Activated naive CD8-positive, alpha-beta T cell (primary cell): ENCODE data around the gene FGG.

Source experiments
- H3K27ac Mint-ChIP-seq: one replicate; pipeline ENCODE4 v1.8.0; 2021; ENCODE audit warnings: mixed read lengths
- H3K27me3 Mint-ChIP-seq: one replicate; pipeline ENCODE4 v1.8.0; 2021; ENCODE audit warnings: mixed read lengths
- H3K36me3 Mint-ChIP-seq: one replicate; pipeline ENCODE4 v1.8.0; 2021; ENCODE audit warnings: mixed read lengths
- H3K4me1 Mint-ChIP-seq: one replicate; pipeline ENCODE4 v1.8.0; 2021; ENCODE audit warnings: low read depth, mixed read lengths
- H3K4me3 Mint-ChIP-seq: one replicate; pipeline ENCODE4 v1.8.0; 2021; ENCODE audit warnings: mild to moderate bottlenecking, mixed read lengths
- H3K9me3 Mint-ChIP-seq: one replicate; pipeline ENCODE4 v1.8.0; 2021; ENCODE audit warnings: low read depth, mixed read lengths

FGG gene

DNA sequence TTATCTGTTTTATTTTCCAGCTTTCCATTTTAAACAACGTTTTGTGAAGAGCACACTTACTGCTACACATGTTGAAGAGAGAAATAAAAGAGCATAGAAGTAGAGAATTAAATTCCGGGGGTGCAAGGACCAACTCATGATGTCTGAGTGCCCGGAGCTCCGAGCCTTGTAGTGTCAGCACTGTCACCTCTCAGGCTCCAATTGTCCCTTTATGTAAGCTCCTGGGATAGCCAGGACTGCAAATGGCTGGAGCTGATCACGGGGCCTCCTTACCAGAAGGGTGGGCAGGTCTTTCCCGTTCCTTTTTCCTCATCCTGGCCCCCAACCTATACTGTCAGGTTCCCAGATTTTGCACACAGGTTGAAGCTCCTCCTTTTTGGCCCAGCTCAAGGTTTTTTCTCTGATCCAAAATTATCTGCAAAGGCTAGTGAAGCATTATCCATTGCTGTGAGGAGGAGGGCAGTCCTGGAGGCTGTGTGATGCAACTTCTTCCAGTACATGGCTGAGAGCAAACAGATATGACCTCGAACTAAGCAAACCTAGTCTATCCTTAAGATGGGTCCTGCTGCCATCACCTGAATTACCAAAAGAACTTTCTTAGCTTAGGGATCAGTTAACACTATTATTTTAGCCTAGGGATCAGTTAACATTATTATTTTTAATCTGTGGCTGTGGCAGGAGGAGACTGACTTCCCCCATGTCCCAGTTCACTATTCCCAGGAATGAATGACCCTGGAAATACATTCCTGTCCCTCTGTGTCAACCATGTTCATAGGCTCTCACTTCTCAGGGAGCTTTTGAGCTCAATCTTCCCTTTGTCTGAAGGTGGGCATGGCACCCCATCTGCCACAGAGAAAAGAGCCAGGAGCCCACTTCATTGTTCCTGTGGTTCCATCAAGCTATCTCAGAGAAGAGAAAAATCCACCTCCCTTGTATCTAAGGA lies at the start of gene FGG:
TSS of gene FGG (minus strand) at position 185 of the 943 bp plus-strand sequence. CDS start at position 138, 47 bp downstream.
- no peak within 1 kb of the TSS for H3K27ac Mint-ChIP-seq
- H3K4me1 Mint-ChIP-seq = peaks cover 5% of the 10 kb centered on the region
- no peaks in the 10 kb centered on the region for H3K9me3 Mint-ChIP-seq
- H3K36me3 Mint-ChIP-seq = no peaks in the 10 kb centered on the region
- no peak within 1 kb of the TSS for H3K4me3 Mint-ChIP-seq
- H3K27me3 Mint-ChIP-seq = peaks cover 9% of the 10 kb centered on the region

DNA sequence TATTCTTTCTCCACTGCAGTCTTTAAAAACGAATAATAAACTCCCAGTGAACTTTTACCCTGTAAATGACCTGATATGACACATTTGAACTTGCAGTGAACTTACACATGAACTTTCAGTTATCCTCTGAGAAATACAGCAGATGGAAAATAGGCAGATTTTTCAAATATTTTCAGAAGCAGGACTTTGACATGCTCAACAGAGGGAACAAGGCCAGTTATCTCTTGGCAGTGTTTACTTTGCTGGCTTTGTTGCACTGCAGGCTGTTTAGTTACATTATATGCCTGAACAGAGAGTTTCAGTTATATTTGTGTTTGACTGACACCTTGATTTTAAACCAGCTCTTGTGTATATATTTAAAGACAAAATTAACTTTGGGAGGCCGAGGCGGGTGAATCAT lies 47.6 kb upstream of the FGG start:
- no peak overlapping the region for H3K27ac Mint-ChIP-seq

DNA sequence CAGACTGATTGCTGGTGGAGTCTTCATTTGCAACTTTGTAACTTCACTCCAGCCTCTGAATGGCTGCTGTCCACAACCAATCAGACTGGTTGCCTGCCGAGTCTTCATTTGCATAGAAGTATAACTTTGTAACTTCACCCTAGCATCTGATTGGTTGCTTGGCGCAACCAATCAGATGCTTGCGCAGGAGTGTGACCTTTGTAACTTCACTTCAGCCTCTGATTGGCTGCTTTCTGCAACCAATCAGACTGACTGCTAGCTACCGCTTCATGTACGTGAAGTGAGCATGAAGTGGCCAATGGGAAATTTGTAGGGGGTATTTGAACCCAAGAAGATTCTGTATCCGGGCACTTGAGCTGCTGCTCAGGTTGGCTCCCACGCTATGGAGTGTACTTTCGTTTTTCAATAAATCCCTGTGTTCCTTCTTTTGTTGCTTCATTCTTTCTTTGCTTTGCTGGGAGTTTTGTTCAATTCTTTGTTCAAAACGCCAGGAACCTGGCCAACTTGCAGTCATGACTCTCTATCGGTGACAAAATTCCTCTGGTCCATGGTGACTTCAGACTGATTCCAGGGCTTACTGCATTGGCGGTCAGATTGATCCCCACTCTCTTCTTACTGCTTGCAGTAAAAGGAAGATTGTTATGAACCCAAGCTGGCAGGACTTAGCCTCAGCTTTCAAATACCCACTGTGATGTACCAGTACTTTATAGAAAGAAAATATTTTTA lies 46.4 kb upstream of the FGG start:
- Mint-ChIP-seq H3K36me3 (no peaks in the 10 kb centered on the region), H3K27ac (no peak overlapping the region), H3K4me1 (no peaks in the 10 kb centered on the region), H3K4me3 (no peak overlapping the region), H3K27me3 (peaks cover 10% of the 10 kb centered on the region), H3K9me3 (no peaks in the 10 kb centered on the region)

More for the DNA sequence above, 47.6 kb upstream of the FGG start:
- H3K4me3 Mint-ChIP-seq = no peak overlapping the region
- no peaks in the 10 kb centered on the region for H3K4me1 Mint-ChIP-seq
- H3K9me3 Mint-ChIP-seq = no peaks in the 10 kb centered on the region
- peaks cover 6% of the 10 kb centered on the region for H3K27me3 Mint-ChIP-seq
- no peaks in the 10 kb centered on the region for H3K36me3 Mint-ChIP-seq

DNA sequence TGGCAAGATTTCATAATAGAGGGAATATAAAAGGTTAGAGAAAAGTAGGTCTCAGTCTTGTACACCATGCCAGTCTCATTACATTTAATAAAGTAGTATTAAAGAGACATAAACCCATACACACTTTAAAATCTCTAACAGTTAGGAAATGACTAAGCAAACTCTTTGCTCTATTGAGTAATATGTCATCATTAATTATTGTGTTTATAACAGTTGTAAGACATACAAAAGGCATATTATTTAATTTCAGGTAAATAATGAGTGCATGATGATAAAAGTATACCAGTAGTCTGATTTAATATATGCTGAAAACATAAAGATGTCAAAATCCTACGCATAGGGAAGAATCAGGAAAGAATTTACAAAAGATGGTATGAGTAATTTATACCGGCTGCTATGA lies 31.0 kb upstream of the FGG start:
- no peak overlapping the region for H3K4me3 Mint-ChIP-seq
- no peak overlapping the region for H3K27ac Mint-ChIP-seq
- no peaks in the 10 kb centered on the region for H3K9me3 Mint-ChIP-seq
- H3K36me3 Mint-ChIP-seq = no peaks in the 10 kb centered on the region
- peaks cover 9% of the 10 kb centered on the region for H3K27me3 Mint-ChIP-seq
- H3K4me1 Mint-ChIP-seq = no peaks in the 10 kb centered on the region

DNA sequence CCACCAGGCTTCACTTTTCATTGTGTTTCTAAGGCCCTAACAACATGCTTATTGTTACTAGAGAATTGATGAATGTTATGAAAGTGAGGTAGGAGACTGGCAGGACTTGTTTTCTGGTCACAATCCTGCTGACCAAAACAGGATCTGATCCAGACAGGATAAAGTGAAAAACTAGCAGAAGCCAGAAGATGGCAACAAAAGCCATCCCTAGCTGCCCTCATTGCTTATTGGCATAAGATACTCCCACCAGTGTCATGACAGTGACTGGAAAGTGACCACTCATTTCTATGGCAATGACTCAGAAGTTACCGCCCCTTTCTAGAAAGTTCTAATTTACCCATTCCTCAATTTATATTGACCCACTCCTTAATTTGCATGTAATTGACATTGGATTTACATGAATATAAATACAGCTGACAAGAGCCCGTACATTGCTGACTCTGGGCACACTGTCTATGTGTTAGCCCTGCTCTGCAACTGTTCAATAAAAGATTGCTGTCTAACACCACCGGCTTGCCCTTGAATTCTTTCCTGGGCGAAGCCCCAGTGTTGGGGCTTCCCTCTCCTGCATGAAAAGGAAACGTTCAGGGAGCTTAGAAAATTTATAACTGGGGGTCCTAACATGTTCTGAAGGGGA lies 30.0 kb upstream of the FGG start:
- Mint-ChIP-seq H3K36me3 (no peaks in the 10 kb centered on the region), H3K27me3 (peaks cover 8% of the 10 kb centered on the region), H3K9me3 (no peaks in the 10 kb centered on the region)

DNA sequence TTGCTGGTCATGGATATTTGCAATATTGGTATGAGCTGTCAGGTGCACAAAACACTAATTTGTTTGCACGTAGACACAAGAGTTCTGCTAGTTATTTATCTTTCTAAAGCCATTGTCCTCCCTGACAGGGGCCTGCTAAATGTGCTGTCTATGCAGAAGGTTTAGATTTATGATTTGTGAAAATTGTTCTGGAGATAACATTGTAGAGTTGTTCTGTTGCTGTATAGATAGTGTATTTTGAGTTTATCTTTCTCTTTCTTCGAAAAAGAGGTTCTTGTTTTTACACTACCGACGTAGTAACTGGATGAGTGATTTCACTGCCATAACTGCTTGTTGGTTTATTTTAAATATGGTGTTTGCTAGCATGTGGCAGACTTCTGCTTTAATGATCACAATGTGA lies 28.5 kb upstream of the FGG start:
- Mint-ChIP-seq H3K27ac (no peak overlapping the region), H3K4me1 (no peaks in the 10 kb centered on the region), H3K9me3 (no peaks in the 10 kb centered on the region), H3K36me3 (no peaks in the 10 kb centered on the region), H3K27me3 (peaks cover 7% of the 10 kb centered on the region), H3K4me3 (no peak overlapping the region)

More for the DNA sequence above, 30.0 kb upstream of the FGG start:
- no peaks in the 10 kb centered on the region for H3K4me1 Mint-ChIP-seq
- no peak overlapping the region for H3K27ac Mint-ChIP-seq
- no peak overlapping the region for H3K4me3 Mint-ChIP-seq

DNA sequence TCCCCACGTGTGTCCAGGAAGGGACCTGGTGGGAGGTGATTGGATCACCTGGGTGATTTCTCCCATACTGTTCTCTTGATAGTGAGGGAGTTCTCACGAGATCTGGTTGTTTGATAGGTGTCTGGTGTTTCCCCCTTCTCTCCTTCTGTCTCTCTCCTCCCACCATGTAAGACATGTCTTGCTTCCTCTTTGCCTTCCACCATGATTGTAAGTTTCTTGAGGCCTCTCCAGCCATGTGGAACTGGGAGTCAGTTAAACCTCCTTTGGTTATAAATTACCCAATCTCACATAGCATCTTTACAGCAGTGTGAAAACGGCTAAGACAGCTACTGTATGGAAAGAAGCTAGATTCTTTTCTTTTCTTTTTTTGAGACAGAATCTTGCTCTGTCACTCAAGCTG lies 21.6 kb upstream of the FGG start:
- Mint-ChIP-seq H3K27ac (no peak overlapping the region), H3K9me3 (no peaks in the 10 kb centered on the region), H3K27me3 (peaks cover 23% of the 10 kb centered on the region), H3K4me3 (no peak overlapping the region), H3K36me3 (no peaks in the 10 kb centered on the region), H3K4me1 (no peaks in the 10 kb centered on the region)

DNA sequence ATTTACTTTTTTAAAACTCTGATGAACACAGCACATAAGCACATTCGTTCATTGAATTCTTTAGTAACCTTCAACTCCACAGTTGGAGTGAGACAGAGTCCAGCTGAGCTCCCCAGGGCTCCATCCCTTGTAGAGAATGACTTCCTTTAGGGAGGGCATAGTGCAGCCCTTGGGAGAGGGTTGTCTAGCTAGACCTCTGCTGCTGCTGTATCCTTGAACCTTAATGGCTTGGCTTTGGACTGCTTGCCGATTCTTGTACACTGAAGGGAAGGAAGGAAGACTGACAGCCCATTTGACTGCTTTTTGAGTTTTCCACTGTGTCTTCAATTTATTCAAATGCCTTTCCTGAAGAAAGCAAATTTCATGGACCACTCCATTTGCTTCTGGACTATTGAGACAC lies 19.4 kb upstream of the FGG start:
- Mint-ChIP-seq H3K27me3 (peaks cover 18% of the 10 kb centered on the region), H3K4me3 (no peak overlapping the region), H3K9me3 (no peaks in the 10 kb centered on the region), H3K27ac (no peak overlapping the region), H3K4me1 (no peaks in the 10 kb centered on the region), H3K36me3 (no peaks in the 10 kb centered on the region)

DNA sequence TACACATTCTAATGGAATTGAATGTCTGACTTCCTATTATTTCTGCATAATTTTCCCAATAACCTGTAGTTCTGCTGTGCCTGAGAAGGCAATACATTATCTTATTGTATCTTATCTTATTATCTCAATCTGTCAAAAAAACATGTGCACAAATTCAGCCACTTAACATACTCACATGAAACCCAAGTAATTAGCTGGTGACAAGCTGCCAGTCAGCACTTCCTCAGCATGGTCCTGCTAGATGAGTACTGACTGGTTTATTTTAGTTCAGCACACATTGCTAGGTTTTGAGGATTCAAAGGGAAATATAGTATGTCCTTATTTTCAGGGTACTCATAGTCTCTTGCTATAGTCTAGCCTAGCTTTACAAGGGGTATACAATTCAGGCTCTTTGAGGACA lies 17.9 kb upstream of the FGG start:
- H3K9me3 Mint-ChIP-seq = no peaks in the 10 kb centered on the region
- H3K27ac Mint-ChIP-seq = no peak overlapping the region
- no peaks in the 10 kb centered on the region for H3K36me3 Mint-ChIP-seq
- peaks cover 3% of the 10 kb centered on the region for H3K4me1 Mint-ChIP-seq
- H3K27me3 Mint-ChIP-seq = peaks cover 24% of the 10 kb centered on the region
- no peak overlapping the region for H3K4me3 Mint-ChIP-seq

DNA sequence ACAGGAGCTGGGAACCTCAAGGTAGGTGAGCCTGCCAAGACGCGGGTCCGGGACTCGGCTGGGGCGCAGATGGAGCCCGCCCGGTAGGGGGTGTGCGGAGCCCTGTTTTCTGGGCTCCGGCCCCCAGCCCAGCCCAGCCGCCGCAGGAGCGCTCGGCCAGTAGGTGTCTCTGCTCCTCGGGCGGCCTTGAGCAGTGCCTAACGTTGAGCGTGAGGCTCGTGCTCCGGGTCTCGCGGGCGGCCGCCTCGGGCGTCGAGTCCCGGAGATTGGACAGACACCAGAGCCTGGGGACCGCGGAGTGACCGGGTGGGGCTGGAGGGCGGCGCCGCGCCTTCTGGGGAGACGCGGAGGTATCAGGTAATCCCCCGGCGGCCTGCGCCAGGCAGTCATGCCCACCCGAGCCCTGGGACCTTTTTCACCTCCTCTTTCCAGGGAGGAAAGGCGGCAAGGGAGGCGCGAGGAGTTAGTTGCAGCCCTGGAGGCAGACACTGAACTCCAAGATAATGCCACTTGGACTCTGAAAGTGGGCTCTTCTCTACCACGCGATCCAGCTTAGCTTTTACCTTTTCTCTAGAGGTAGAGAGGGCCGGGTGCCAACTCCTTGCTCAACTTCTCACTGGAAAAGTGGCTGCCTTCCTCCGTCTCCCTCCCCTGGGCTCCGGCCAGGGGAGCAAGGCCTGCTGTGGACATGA lies 14.5 kb upstream of the FGG start:
- H3K27ac Mint-ChIP-seq = no peak overlapping the region

DNA sequence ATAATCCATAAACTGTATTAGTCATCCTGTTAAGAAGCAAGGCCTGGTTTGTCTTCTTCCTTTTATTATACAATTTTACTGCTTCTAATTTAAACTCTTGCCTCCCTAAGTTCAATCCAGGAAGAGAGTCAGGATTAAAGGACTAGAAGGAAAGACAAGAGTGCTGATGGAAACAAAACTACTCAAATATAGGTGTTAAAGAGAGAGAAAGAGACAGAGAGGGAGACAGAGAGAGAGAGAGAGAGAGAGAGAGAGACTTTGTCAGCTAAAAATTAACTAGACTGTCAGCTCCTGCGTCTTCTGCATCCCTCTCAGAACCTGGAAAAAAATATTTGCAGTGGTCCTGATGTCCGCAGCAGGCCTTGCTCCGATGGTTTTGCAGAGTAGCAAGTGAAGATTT lies 13.5 kb upstream of the FGG start:
- H3K27ac Mint-ChIP-seq = no peak overlapping the region
- peaks cover 3% of the 10 kb centered on the region for H3K4me1 Mint-ChIP-seq
- H3K9me3 Mint-ChIP-seq = no peaks in the 10 kb centered on the region
- no peaks in the 10 kb centered on the region for H3K36me3 Mint-ChIP-seq
- peak overlapping the region; percentile 11 for H3K4me3 Mint-ChIP-seq
- H3K27me3 Mint-ChIP-seq = peaks cover 15% of the 10 kb centered on the region

More for the DNA sequence above, 14.5 kb upstream of the FGG start:
- no peaks in the 10 kb centered on the region for H3K9me3 Mint-ChIP-seq
- H3K4me3 Mint-ChIP-seq = no peak overlapping the region
- H3K36me3 Mint-ChIP-seq = no peaks in the 10 kb centered on the region
- peaks cover 16% of the 10 kb centered on the region for H3K27me3 Mint-ChIP-seq
- peaks cover 3% of the 10 kb centered on the region for H3K4me1 Mint-ChIP-seq

DNA sequence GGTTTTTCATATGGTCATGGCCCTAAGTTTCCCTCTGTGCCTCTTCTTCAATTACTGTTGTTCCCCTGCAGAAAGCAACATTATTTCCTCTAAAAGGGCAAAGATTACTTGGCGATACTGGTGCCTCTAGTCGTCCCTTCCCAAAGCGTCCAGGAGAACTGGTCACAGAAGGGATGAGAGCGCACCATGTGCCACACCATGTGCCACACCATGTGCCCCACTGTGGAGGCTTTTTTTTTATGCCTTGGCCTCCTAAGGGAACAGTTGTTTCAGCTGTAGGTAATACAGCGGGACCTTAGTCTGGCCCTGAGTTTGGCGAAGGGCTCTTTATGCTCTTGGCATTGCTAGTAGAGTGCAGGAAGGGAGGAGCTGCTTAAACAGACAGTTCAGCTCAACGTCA lies 11.5 kb upstream of the FGG start:
- Mint-ChIP-seq H3K36me3 (no peaks in the 10 kb centered on the region), H3K4me1 (peaks cover 3% of the 10 kb centered on the region), H3K27ac (no peak overlapping the region), H3K27me3 (peaks cover 12% of the 10 kb centered on the region), H3K9me3 (no peaks in the 10 kb centered on the region), H3K4me3 (no peak overlapping the region)

DNA sequence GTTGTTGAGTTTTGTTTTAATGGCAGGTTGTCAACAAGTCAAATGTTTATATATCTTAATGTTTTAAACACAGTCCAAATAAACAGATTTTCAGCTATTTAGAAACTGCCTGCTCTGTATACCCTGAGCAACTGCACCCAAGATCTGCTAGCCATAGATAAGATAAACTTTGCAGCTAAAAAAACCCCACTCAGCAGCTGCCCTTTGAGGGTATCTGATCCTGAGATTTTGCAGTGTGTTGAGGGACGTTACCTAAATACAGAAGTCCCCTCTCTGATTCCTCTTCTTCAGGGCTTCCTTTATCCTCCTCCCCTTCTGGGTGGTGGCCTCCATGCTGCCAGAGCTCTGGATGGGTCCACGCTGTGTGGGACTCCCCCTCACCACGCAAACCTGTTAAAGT lies 11.0 kb upstream of the FGG start:
- Mint-ChIP-seq H3K4me1 (peaks cover 3% of the 10 kb centered on the region), H3K9me3 (no peaks in the 10 kb centered on the region), H3K27ac (no peak overlapping the region), H3K36me3 (no peaks in the 10 kb centered on the region), H3K27me3 (peaks cover 12% of the 10 kb centered on the region), H3K4me3 (no peak overlapping the region)

DNA sequence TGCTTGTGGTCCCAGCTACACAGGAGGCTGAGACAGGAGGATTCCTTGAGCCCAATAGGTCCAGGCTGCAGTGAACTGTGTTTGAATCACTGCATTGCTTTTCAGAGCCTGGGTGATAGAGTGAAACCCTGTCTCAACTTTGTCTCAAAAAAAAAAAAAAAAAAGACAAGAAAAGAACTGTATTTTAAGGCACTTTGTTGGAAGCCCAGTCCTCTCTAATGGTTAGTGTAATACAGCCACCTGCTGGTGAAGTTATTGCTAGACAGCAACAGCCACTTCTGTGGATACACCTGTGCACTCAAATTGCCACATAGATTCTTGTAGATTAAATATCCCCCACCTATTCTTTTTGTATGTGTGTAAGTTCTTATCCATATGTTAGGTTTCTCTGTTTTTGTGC lies 10.1 kb upstream of the FGG start:
- Mint-ChIP-seq H3K36me3 (no peaks in the 10 kb centered on the region), H3K27me3 (peaks cover 12% of the 10 kb centered on the region), H3K4me3 (no peak overlapping the region), H3K27ac (no peak overlapping the region), H3K4me1 (peaks cover 3% of the 10 kb centered on the region), H3K9me3 (no peaks in the 10 kb centered on the region)
